RWPE1 (cell line): ENCODE data around the gene ADCYAP1R1.

Experiments used
- CTCF ChIA-PET: fragments of 350-600 bp; sonication (Branson Sonifier 250); formaldehyde crosslinking; extraction: SDS; loops from one replicate; lab custom pipeline; 2021; lab: Yijun Ruan, JAX
- POLR2A ChIA-PET: fragments of 400-600 bp; formaldehyde crosslinking; extraction: SDS; loops from one replicate; lab custom pipeline; 2020; ENCODE audit warnings: antibody characterized with exemption; ENCODE audit not compliant: low non-redundant PET; lab: Yijun Ruan, JAX
- DNase-seq: peaks from one replicate; pipeline ENCODE4 v3.0.0; 2012; ENCODE audit warnings: low spot score
- H3K27ac ChIP-seq: fragments of 450-650 bp; 2 replicates; pipeline ENCODE4 v1.5.1; 2017
- TF ChIP-seq, protein P1 (sequence below): fragments of 450-650 bp; conservative IDR thresholded peaks from 2 replicates; pipeline ENCODE4 v1.5.1; 2017; ENCODE audit warnings: low read depth, mild to moderate bottlenecking

The ADCYAP1R1 gene

GRCh38 chr7:31102973-31103850, 51.1 kb downstream of the ADCYAP1R1 start:
- DNase-seq, result no peak
- POLR2A ChIA-PET, result no interaction called here
- TF ChIP-seq, protein P1, sequence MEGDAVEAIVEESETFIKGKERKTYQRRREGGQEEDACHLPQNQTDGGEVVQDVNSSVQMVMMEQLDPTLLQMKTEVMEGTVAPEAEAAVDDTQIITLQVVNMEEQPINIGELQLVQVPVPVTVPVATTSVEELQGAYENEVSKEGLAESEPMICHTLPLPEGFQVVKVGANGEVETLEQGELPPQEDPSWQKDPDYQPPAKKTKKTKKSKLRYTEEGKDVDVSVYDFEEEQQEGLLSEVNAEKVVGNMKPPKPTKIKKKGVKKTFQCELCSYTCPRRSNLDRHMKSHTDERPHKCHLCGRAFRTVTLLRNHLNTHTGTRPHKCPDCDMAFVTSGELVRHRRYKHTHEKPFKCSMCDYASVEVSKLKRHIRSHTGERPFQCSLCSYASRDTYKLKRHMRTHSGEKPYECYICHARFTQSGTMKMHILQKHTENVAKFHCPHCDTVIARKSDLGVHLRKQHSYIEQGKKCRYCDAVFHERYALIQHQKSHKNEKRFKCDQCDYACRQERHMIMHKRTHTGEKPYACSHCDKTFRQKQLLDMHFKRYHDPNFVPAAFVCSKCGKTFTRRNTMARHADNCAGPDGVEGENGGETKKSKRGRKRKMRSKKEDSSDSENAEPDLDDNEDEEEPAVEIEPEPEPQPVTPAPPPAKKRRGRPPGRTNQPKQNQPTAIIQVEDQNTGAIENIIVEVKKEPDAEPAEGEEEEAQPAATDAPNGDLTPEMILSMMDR, result no peak
- H3K27ac ChIP-seq, result no peak overlapping the region
- CTCF ChIA-PET, result no interaction called here

- H3K27ac ChIP-seq, result no peak overlapping the region
- ChIA-PET POLR2A (no interaction called here), CTCF (interaction anchor here (0.6 kb wide), 3 partner anchors 32 to 268 kb away, joined by 3 to 4 read pairs (median 3); no protein-coding TSS in a partner anchor)
- TF ChIP-seq, protein P1, result no peak
- no peak for DNase-seq
These were observed 52.5 kb downstream of the ADCYAP1R1 start for GRCh38 chr7:31104361-31105255.

GRCh38 chr7:31105256-31105950, 53.3 kb downstream of the ADCYAP1R1 start:
- TF ChIP-seq, protein P1, result no peak
- H3K27ac ChIP-seq, result no peak overlapping the region
- DNase-seq, result no peak
- POLR2A ChIA-PET, result no interaction called here
- CTCF ChIA-PET, result interaction anchor here (0.6 kb wide), 1 partner anchor 167 kb away, joined by 3 read pairs; no protein-coding TSS in a partner anchor

DNA sequence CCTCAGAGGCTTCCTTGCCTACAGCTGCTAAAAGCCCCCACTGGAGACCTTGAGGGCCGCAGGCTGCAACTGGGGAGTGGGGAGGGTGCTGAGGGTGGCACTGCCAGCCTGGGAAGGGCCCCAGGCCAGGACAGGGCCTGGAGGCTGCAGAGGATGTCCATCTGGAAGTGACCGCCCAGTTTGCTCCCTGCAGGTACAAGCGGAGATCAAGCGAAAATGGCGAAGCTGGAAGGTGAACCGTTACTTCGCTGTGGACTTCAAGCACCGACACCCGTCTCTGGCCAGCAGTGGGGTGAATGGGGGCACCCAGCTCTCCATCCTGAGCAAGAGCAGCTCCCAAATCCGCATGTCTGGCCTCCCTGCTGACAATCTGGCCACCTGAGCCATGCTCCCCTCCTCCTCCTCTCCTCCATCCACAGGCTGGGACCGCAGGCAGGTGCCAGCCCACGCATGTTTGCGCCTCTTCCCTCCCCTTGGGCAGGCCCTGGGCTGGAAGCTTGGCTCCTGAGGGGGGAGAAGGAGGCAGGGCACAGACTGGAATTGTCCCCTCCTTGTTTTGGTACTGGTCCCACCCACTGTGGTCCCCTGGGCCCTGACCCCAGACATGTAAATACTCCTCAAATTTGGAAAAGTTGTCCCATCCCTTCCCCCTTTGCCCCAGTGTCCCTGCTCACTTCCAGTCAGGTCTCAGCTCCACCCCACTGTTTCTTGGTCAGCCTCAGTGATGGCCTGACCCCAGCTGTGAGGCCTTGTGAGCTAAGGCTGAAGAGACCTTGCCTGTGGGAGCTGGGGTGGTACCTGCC, 54.4 kb downstream of the ADCYAP1R1 start:
- TF ChIP-seq, protein P1, result no peak
- DNase-seq, result no peak
- ChIA-PET POLR2A (no interaction called here), CTCF (interaction anchor here (0.8 kb wide), 1 partner anchor 16 kb away, joined by 5 read pairs; no protein-coding TSS in a partner anchor)
- no peak overlapping the region for H3K27ac ChIP-seq

DNA sequence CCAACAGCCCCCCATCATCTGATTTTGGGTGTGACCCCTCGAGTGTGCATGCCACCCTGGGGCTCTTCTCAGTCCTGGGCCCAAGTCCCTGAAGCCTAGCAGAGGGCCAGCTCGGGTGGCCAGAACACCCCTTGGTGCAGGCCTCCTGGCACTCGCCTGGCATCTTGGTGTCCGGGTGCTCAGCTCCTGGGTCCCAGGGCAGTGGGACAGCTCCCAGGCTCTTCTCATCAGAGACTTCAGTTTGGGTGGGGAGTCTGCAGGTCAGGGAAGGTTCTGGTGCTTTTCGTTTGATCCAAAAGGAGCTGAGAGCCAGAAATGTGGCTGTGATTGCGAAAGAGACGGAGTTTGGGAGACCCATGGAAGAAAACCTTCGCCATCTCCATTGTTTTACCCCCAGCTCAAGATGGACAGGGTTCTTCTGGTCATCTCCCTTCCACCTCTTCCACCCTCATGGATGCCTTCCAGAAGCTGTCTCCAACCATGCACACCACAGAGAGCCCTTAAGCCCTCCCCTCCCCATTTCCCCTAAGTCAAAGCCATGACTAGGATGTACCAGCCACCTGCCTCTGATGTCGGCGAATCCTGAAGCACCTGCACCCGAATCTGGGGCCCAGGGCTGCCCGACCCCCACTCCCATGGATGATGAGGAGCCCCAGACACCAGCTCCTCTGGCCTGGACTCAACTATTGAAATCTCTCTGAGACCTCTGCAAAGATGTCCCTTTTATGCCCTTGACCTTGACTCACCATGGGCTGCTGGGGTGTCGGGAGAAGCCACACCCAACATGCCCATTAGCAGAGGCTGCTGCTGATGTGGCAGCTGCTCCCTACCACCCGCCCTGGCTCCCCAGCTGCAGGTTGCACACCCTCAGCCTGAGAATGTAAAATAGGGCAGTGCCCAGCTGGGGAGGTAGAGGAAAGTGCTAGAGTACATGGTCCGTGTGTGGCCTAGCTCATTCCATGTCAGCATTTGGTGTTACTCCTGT, 55.3 kb downstream of the ADCYAP1R1 start:
- POLR2A ChIA-PET, result no interaction called here
- CTCF ChIA-PET, result interaction anchor here (0.8 kb wide), 3 partner anchors 15 to 124 kb away, joined by 3 to 5 read pairs (median 4); no protein-coding TSS in a partner anchor
- no peak overlapping the region for H3K27ac ChIP-seq
- TF ChIP-seq, protein P1, result no peak
- no peak for DNase-seq
